NCI-H2171 treated with DMSO at 0.1 percent for 48 hours (cell line): Measurements from ENCODE around the gene ZSWIM3.
"Not testable (repeated sequence)": the region's sequence is repeated elsewhere in the genome, so short reads cannot be mapped to it uniquely, and the experiment has no call there.

Source experiments
- DNase-seq: peaks from one replicate; lab custom pipeline; 2025; lab: John Stamatoyannopoulos, UW

The ZSWIM3 gene

GRCh38 chr20:45890985-45891983 is 33.9 kb downstream of the ZSWIM3 start, which contains the start of the genes CTSA and NEURL2:
TSS of gene CTSA (plus strand) at chr20:45891335. CDS start at chr20:45891569, 234 bp downstream.
TSS of gene NEURL2 (minus strand) at chr20:45891208. CDS start at chr20:45890991, 217 bp downstream.
- peak; percentile 88 for DNase-seq

- DNase-seq: no peak
Observed at GRCh38 chr20:45892049-45892825, 34.8 kb downstream of the ZSWIM3 start.

- no peak for DNase-seq
Observed at GRCh38 chr20:45892828-45893500, 35.5 kb downstream of the ZSWIM3 start.

- DNase-seq: no peak
Observed at GRCh38 chr20:45893831-45894230, 36.4 kb downstream of the ZSWIM3 start.

GRCh38 chr20:45894797-45895196 is 37.4 kb downstream of the ZSWIM3 start:
- DNase-seq: no peak

- DNase-seq: no peak
Observed at GRCh38 chr20:45896641-45897161, 39.3 kb downstream of the ZSWIM3 start.

- no peak for DNase-seq
Observed at GRCh38 chr20:45897289-45897688, 39.9 kb downstream of the ZSWIM3 start.

- DNase-seq: no peak
Observed at GRCh38 chr20:45897692-45898091, 40.3 kb downstream of the ZSWIM3 start.

GRCh38 chr20:45898285-45898684 is 40.9 kb downstream of the ZSWIM3 start:
- no peak for DNase-seq

- no peak for DNase-seq
Observed at GRCh38 chr20:45899046-45899835, 41.8 kb downstream of the ZSWIM3 start.

GRCh38 chr20:45901332-45901731 is 43.9 kb downstream of the ZSWIM3 start:
- not testable (repeated sequence) for DNase-seq

- DNase-seq: peak; percentile 23
Observed at GRCh38 chr20:45902199-45902701, 44.8 kb downstream of the ZSWIM3 start.

GRCh38 chr20:45904583-45905504 is 47.4 kb downstream of the ZSWIM3 start:
- no peak for DNase-seq

- no peak for DNase-seq
Observed at GRCh38 chr20:45905505-45906079, 48.2 kb downstream of the ZSWIM3 start.

GRCh38 chr20:45907219-45907948 is 50.0 kb downstream of the ZSWIM3 start:
- no peak for DNase-seq

- no peak for DNase-seq
Observed at GRCh38 chr20:45908084-45908483, 50.7 kb downstream of the ZSWIM3 start.

- DNase-seq: no peak
Observed at GRCh38 chr20:45909336-45909808, 52.0 kb downstream of the ZSWIM3 start.
